K562 (cell line): ENCODE results near the gene PACS1. TPM values are rescaled to one million over a fixed set of nuclear protein-coding genes. Genes with fewer than 3 reads are reported as not detected.
A peak's percentile ranks its signal among the peaks of the same experiment; 100 is the strongest.

Experiments used
- CHD4 ChIP-seq: fragments of 200-600 bp; sonication (generic); IDR thresholded peaks from 3 replicates; pipeline ENCODE4 v1.6.1; 2012; ENCODE audit warnings: low read depth, mild to moderate bottlenecking, mixed read lengths, low read length, inconsistent platforms; ENCODE audit not compliant: insufficient read depth, insufficient replicate concordance, poor library complexity, severe bottlenecking
- GTF2A2 ChIP-seq: IDR thresholded peaks from 2 replicates; pipeline ENCODE4 v1.6.1; 2016; ENCODE audit warnings: mild to moderate bottlenecking, missing genetic modification characterization, missing compliant biosample characterization
- KAT7 ChIP-seq: sonication (generic); formaldehyde crosslinking; IDR thresholded peaks from 2 replicates; pipeline ENCODE4 v1.8.0; 2022; ENCODE audit warnings: missing genetic modification reagents, mild to moderate bottlenecking, borderline replicate concordance
- MAZ ChIP-seq, 2 experiments: fragments of 450-650 bp in 1 of 2; sonication (generic) in 1 of 2; formaldehyde crosslinking; IDR thresholded peaks in 1 of 2; conservative IDR thresholded peaks in 1 of 2; 2 replicates each; pipeline versions ENCODE4 v1.4.0 to v1.5.0; 2020; ENCODE audit warnings: mild to moderate bottlenecking in 1 of 2, missing genetic modification reagents in 1 of 2
- NFXL1 ChIP-seq: fragments of 450-650 bp; formaldehyde crosslinking; IDR thresholded peaks from 2 replicates; pipeline ENCODE4 v1.4.0; 2021; ENCODE audit warnings: mild to moderate bottlenecking
- NUFIP1 ChIP-seq: fragments of 450-650 bp; IDR thresholded peaks from 2 replicates; pipeline ENCODE4 v1.6.1; 2018; ENCODE audit not compliant: partially characterized antibody
- PHTF2 ChIP-seq: fragments of 250-450 bp; sonication (Bioruptor Pico); IDR thresholded peaks from 2 replicates; pipeline ENCODE4 v1.5.0; 2021; ENCODE audit warnings: mild to moderate bottlenecking
- POLR2A ChIP-seq: fragments of 450-650 bp; conservative IDR thresholded peaks from 2 replicates; pipeline ENCODE4 v1.6.1; 2016
- SMARCA5 ChIP-seq: fragments of 450-650 bp; IDR thresholded peaks from 2 replicates; pipeline ENCODE4 v1.6.1; 2016
- TARDBP ChIP-seq: fragments of 450-650 bp; IDR thresholded peaks from 2 replicates; pipeline ENCODE4 v1.6.1; 2016
- TEAD1 ChIP-seq, 2 experiments: fragments of 450-650 bp in 1 of 2; sonication (generic) in 1 of 2; formaldehyde crosslinking; IDR thresholded peaks; 2 replicates each; pipeline versions ENCODE4 v1.4.0 to v1.8.0; 2020 to 2022; ENCODE audit warnings: mild to moderate bottlenecking in 2 of 2, missing genetic modification reagents in 1 of 2
- ZBTB1 ChIP-seq: sonication (generic); formaldehyde crosslinking; IDR thresholded peaks from 2 replicates; pipeline ENCODE4 v1.8.1; 2023; ENCODE audit warnings: missing genetic modification reagents, low read depth, mild to moderate bottlenecking, borderline replicate concordance
- ZNF143 ChIP-seq: sonication (generic); formaldehyde crosslinking; IDR thresholded peaks from 2 replicates; pipeline ENCODE4 v1.9.0; 2022; ENCODE audit warnings: mild to moderate bottlenecking, missing genetic modification reagents
- ZNF583 ChIP-seq: fragments of 250-450 bp; sonication (Bioruptor Pico); IDR thresholded peaks from 2 replicates; pipeline ENCODE4 v1.4.0; 2020
- polyA plus RNA-seq, 8 experiments: library from polyadenylated mRNA; depleted of rRNA in 4 of 8; stranded (reverse) in 5 of 8; unstranded in 3 of 8; fragments of >200 nt; fragmentation: Nextera tagmentation in 2 of 8; fragmentation: Illumina TruSeq in 1 of 8; extraction: Ambion mirVana in 2 of 8; extraction: Trizol in 1 of 8; gene quantifications; 2 replicates each; pipeline versions ENCODE4 v1.2.1 to v1.2.3, GENCODE V29; 2011 to 2014; ENCODE audit warnings: inconsistent platforms in 1 of 8, missing spikeins in 1 of 8
- total RNA-seq, 7 experiments: library from RNA; depleted of rRNA in 6 of 7; stranded (reverse); fragments of >200 nt in 6 of 7; fragmentation: Illumina TruSeq in 2 of 7; extraction: Trizol in 2 of 7; gene quantifications; 2 replicates each; pipeline versions ENCODE4 v1.2.1 to v1.2.3, GENCODE V29; 2011 to 2021; ENCODE audit warnings: low replicate concordance in 1 of 7
- TF ChIP-seq, protein P1 (sequence below): sonication (generic); formaldehyde crosslinking; IDR thresholded peaks from 2 replicates; pipeline ENCODE4 v1.4.0; 2020; ENCODE audit warnings: mild to moderate bottlenecking, missing genetic modification reagents
- TF ChIP-seq, protein P2 (sequence below): fragments of 450-650 bp; IDR thresholded peaks from 2 replicates; pipeline ENCODE4 v1.6.1; 2016; ENCODE audit warnings: borderline replicate concordance
- TF ChIP-seq, protein P3 (sequence below), 2 experiments: fragments of 450-650 bp; IDR thresholded peaks; 2 replicates each; pipeline ENCODE4 v1.6.1; 2016
- TF ChIP-seq, protein P4 (sequence below), 2 experiments: IDR thresholded peaks; 2 replicates each; pipeline ENCODE4 v1.6.1; 2012; ENCODE audit warnings: improper control_type of control experiment in 2 of 2, low read depth in 2 of 2, low read length in 2 of 2, borderline replicate concordance in 1 of 2

PACS1 gene
- total and polyA plus RNA-seq, 9 of the 15 experiments (the other 6 are each of a cell fraction or from before 2014, with no cell fraction given): 0.34 to 28.1 (median 8.5) TPM

DNA sequence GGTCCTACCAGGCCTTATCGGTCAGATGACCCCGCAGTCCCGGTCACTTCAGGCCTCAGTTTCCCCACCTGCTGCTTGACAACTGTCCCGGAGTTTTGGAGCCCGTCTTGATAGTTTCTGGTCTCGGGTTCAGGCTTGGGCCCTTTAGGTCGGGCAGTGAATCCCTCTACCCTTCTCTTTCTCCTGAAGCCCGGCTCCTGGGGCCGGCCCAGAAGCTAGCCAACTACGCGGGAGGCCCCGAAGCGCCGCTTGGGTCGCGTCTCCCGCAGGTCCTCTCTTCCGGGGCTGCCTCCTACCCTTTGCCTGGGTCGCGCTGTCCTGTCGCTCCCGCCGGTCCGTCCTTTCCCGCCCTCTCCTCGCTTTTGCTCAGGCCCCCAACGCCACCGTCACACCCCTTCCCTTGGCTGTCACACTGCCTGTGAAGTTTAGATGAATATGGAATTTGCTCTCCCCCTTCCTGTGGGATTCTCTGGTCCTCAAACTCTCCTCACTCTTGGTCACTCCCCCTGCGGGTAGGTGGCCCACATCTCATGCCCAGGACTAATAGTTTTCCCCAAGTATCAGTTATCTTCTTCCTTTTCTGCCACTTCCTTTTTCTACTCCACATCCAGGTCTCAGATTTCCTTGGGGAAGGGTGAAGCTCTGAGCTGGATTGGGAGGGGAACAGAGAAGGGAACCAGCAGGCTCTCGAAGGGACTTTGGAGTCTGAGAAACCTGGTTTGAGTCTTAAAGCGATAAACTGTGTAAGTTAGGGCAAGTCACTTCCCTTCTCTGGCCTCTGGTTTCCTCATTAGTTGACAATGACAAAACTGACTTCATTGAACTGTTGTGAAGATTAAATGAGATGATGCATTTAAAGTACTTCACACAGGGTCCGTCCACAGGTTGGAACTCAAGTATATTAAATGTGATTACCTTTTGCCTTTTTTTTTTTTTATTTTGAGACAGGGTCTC, 199.2 kb downstream of the PACS1 start (continued):
- TF ChIP-seq, protein P1, sequence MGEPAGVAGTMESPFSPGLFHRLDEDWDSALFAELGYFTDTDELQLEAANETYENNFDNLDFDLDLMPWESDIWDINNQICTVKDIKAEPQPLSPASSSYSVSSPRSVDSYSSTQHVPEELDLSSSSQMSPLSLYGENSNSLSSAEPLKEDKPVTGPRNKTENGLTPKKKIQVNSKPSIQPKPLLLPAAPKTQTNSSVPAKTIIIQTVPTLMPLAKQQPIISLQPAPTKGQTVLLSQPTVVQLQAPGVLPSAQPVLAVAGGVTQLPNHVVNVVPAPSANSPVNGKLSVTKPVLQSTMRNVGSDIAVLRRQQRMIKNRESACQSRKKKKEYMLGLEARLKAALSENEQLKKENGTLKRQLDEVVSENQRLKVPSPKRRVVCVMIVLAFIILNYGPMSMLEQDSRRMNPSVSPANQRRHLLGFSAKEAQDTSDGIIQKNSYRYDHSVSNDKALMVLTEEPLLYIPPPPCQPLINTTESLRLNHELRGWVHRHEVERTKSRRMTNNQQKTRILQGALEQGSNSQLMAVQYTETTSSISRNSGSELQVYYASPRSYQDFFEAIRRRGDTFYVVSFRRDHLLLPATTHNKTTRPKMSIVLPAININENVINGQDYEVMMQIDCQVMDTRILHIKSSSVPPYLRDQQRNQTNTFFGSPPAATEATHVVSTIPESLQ (CRISPR knock-in tag): 0 out of 2 replicates have a peak, but pooled peaks have one; percentile 5
- TF ChIP-seq, protein P2, sequence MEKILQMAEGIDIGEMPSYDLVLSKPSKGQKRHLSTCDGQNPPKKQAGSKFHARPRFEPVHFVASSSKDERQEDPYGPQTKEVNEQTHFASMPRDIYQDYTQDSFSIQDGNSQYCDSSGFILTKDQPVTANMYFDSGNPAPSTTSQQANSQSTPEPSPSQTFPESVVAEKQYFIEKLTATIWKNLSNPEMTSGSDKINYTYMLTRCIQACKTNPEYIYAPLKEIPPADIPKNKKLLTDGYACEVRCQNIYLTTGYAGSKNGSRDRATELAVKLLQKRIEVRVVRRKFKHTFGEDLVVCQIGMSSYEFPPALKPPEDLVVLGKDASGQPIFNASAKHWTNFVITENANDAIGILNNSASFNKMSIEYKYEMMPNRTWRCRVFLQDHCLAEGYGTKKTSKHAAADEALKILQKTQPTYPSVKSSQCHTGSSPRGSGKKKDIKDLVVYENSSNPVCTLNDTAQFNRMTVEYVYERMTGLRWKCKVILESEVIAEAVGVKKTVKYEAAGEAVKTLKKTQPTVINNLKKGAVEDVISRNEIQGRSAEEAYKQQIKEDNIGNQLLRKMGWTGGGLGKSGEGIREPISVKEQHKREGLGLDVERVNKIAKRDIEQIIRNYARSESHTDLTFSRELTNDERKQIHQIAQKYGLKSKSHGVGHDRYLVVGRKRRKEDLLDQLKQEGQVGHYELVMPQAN: 0 out of 2 replicates have a peak, but pooled peaks have one; percentile 44
- no peak for TF ChIP-seq NFXL1 (CRISPR knock-in tag)
- TF ChIP-seq, protein P3, sequence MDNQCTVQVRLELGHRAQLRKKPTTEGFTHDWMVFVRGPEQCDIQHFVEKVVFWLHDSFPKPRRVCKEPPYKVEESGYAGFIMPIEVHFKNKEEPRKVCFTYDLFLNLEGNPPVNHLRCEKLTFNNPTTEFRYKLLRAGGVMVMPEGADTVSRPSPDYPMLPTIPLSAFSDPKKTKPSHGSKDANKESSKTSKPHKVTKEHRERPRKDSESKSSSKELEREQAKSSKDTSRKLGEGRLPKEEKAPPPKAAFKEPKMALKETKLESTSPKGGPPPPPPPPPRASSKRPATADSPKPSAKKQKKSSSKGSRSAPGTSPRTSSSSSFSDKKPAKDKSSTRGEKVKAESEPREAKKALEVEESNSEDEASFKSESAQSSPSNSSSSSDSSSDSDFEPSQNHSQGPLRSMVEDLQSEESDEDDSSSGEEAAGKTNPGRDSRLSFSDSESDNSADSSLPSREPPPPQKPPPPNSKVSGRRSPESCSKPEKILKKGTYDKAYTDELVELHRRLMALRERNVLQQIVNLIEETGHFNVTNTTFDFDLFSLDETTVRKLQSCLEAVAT (IDR thresholded peaks at IDR 0.05): 0 out of 4 replicates have a peak, but pooled peaks of 1 of the 2 experiments have one; percentile 12
- peak; percentile 67; the same call in 1 of the 2 replicates for TF ChIP-seq KAT7 (CRISPR knock-in tag)
- no peak for TF ChIP-seq ZBTB1 (CRISPR knock-in tag)
- no peak for TF ChIP-seq NUFIP1
- peak; percentile 38 for TF ChIP-seq CHD4
- TF ChIP-seq ZNF143 (CRISPR knock-in tag): 0 out of 2 replicates have a peak, but pooled peaks have one; percentile 29
- no peak for TF ChIP-seq GTF2A2
- 0 out of 2 replicates have a peak, but pooled peaks have one; percentile 20 for TF ChIP-seq SMARCA5
- TF ChIP-seq PHTF2 (CRISPR knock-in tag): no peak
- TF ChIP-seq, protein P4, sequence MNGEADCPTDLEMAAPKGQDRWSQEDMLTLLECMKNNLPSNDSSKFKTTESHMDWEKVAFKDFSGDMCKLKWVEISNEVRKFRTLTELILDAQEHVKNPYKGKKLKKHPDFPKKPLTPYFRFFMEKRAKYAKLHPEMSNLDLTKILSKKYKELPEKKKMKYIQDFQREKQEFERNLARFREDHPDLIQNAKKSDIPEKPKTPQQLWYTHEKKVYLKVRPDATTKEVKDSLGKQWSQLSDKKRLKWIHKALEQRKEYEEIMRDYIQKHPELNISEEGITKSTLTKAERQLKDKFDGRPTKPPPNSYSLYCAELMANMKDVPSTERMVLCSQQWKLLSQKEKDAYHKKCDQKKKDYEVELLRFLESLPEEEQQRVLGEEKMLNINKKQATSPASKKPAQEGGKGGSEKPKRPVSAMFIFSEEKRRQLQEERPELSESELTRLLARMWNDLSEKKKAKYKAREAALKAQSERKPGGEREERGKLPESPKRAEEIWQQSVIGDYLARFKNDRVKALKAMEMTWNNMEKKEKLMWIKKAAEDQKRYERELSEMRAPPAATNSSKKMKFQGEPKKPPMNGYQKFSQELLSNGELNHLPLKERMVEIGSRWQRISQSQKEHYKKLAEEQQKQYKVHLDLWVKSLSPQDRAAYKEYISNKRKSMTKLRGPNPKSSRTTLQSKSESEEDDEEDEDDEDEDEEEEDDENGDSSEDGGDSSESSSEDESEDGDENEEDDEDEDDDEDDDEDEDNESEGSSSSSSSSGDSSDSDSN (IDR thresholded peaks at IDR 0.05; ENCODE audit: borderline replicate concordance in 1 of 2, low read depth in 2 of 2, low read length in 2 of 2): 0 out of 4 replicates have a peak, but pooled peaks of 1 of the 2 experiments have one; percentile 33
- peak in 1 of 2 experiments; percentile 68; a peak in 2 of 4 replicates for TF ChIP-seq TEAD1 (CRISPR knock-in tag; IDR thresholded peaks at IDR 0.05)
- TF ChIP-seq MAZ (CRISPR knock-in tag; conservative IDR thresholded peaks at IDR 0.05 in 1 of 2, IDR thresholded peaks at IDR 0.05 in 1 of 2): no peak
- no peak for TF ChIP-seq POLR2A
- no peak for TF ChIP-seq ZNF583 (CRISPR knock-in tag)
- no peak for TF ChIP-seq TARDBP
